ENCODE data around the gene ENOX1.

Gene ENOX1

GRCh38 chr13:43543331-43543730, 243.4 kb downstream of the ENOX1 start:
- no peak for TF ChIP-seq CTCF (IDR thresholded peaks at IDR 0.05; ENCODE audit: low read length, missing control alignments)
- H3K4me3 ChIP-seq (replicated peaks; ENCODE audit: low read depth, low read length): no peak overlapping the region
- no peak for DNase-seq (ENCODE audit: low read depth)

DNA sequence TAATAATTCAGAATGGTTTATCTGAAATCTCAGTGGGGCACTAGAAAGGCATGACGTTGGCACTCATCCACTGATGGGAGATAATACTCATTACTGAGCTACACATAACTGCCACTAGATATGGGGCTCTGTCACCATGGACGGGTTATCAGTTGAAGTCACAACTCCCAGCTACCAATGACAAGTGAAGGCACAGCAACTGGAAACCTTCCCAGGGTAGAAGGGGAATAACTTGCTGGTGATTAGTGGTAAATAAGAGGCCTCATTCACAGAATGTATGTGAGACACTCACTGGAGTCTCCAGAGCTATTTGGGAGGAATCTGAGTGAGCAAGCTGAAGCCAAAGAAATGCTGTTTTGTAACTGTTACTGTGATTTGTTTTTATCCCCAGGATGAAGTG, 249.6 kb downstream of the ENOX1 start:
- peak; percentile 84 for DNase-seq (ENCODE audit: low read depth)
- no peak for TF ChIP-seq CTCF (IDR thresholded peaks at IDR 0.05; ENCODE audit: low read length, missing control alignments)

DNA sequence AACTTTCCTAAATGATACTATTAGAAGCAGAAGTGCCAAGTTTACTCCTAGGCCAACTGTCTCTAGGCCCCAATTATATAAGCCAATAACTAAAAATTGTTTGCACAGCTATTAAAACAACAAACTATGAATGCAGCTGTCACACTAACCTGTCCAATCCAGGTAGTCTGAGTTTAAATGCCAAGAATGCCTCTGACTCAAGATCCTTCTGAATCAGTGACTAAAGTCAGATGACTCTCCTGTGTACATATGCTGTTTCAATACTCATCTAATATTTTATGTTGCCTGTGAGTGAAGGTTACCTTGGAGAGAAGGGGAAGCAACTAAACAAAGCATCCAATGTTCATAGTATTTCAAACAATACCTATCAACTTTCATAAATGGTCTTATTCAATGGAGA, 257.0 kb downstream of the ENOX1 start:
- no peak overlapping the region for H3K4me3 ChIP-seq (replicated peaks; ENCODE audit: low read depth, low read length)
- no peak for DNase-seq (ENCODE audit: low read depth)
- TF ChIP-seq CTCF (IDR thresholded peaks at IDR 0.05; ENCODE audit: low read length, missing control alignments): no peak

More for the DNA sequence above, 249.6 kb downstream of the ENOX1 start:
- no peak overlapping the region for H3K4me3 ChIP-seq (replicated peaks; ENCODE audit: low read depth, low read length)

DNA sequence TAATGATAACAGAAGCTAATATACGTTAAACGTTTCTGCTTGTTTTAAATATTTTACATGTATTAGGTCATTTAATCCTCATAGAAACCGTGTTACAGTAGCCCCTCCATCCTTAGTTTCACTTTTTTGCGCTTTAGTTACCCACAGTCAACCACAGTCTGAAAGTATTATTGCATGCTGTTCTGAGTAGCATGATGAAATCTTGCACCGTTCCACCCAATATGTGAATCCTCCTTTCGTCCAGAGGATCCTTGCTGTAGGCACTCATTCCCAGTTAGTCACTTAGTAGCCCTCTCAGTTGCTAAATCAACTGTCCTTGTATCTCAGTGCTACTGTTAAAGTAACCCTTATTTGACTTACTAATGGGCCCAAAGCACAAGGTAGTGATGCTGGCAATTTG, 257.8 kb downstream of the ENOX1 start:
- TF ChIP-seq CTCF (IDR thresholded peaks at IDR 0.05; ENCODE audit: low read length, missing control alignments): no peak
- DNase-seq (ENCODE audit: low read depth): no peak

GRCh38 chr13:43522788-43523187, 264.0 kb downstream of the ENOX1 start:
- TF ChIP-seq CTCF (IDR thresholded peaks at IDR 0.05; ENCODE audit: low read length, missing control alignments): no peak
- peak; percentile 26 for DNase-seq (ENCODE audit: low read depth)
- H3K4me3 ChIP-seq (replicated peaks; ENCODE audit: low read depth, low read length): no peak overlapping the region

More for the DNA sequence above, 257.8 kb downstream of the ENOX1 start:
- no peak overlapping the region for H3K4me3 ChIP-seq (replicated peaks; ENCODE audit: low read depth, low read length)

DNA sequence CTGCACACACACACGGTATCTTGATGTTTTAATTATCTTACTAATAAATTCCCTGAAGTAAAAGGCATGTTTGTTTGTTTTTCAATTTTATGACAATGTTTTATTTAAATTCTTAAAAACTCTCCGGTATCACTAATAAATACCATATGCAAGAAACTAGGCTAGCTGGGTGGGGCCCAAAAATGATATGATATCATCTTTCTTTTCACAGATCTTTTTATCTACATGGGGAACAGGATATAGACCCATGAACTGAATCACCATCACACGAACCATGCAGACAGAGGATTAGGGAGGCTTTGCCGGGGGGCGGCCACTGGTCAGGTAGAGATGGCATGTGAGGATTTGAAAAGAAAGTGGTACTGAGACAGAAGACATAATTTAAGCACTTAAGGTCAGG, 266.4 kb downstream of the ENOX1 start:
- no peak for TF ChIP-seq CTCF (IDR thresholded peaks at IDR 0.05; ENCODE audit: low read length, missing control alignments)
- no peak overlapping the region for H3K4me3 ChIP-seq (replicated peaks; ENCODE audit: low read depth, low read length)
- no peak for DNase-seq (ENCODE audit: low read depth)

DNA sequence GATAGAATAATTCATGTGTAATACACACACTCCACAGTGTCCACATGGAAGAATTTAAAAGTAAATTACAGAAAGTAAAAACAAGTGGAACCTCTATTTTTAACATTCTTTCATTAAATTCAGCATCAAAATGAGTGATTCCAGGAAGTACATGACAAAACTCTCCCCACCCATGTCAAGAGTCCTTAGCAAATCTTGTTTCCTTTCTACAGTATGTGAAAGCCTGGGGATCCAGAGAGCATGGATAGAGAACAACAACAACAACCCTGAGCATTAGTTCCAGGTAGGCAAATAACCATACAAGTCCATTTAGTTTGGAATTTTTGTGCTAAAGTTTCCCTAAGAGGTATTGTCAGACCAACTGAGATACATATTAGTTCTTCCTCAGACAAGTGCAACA, 267.9 kb downstream of the ENOX1 start:
- TF ChIP-seq CTCF (IDR thresholded peaks at IDR 0.05; ENCODE audit: low read length, missing control alignments): no peak
- no peak for DNase-seq (ENCODE audit: low read depth)
- no peak overlapping the region for H3K4me3 ChIP-seq (replicated peaks; ENCODE audit: low read depth, low read length)
